HG03432 (cell line): Measurements from ENCODE around the gene TMEM167A.
"Not testable (repeated sequence)": the region's sequence is repeated elsewhere in the genome, so short reads cannot be mapped to it uniquely, and the experiment has no call there.

Experiments used
- ATAC-seq: cut with Tn5 transposase; IDR thresholded peaks from one replicate; pipeline ENCODE4 v1.9.1; 2021; ENCODE audit warnings: mild to moderate bottlenecking, moderate library complexity; ENCODE audit not compliant: unreplicated experiment

The TMEM167A gene

GRCh38 chr5:83092619-83093018, 15.4 kb upstream of the TMEM167A start:
- no peak for ATAC-seq

- ATAC-seq = no peak
Measured at GRCh38 chr5:83090169-83090568, 13.0 kb upstream of the TMEM167A start.

DNA sequence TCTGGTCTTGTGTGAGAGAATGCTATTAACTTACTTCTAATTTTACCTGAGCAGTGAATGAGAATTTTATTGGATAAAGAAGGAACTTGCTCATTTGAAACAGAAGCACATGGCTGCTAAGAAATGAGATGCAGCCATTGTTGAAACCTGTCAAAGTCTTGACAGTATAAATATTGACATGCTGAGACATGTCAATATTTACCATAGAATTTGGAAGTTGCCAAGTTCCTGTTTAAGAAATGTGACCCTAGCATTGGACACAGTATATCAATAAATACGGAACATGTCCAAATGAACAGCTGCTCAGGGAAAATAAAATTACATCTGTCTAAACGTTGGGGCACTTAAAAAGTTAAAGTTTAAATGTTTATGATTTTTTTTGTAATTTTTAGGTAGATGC, 7.9 kb upstream of the TMEM167A start:
- ATAC-seq = no peak

DNA sequence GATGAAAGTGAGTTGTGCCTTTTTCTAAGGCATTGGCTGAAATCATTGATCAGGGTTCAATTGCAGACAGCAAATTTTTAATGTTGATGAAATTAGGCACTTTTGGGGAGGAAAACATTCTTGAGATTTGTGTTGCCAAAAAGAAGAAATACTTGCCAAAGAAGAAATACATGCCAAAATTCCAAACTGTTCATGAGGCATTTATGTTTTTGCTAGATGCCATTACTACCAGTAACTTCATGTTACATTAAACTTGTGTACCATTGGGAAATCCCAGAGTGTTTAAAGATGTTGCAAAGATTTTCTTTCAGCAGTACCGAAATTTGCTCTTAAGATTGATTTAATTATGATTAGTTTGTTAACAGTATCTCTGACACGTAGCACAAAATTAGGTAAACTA, 7.1 kb upstream of the TMEM167A start:
- no peak for ATAC-seq

- ATAC-seq = no peak
Measured at GRCh38 chr5:83082750-83083149, 5.6 kb upstream of the TMEM167A start.

DNA sequence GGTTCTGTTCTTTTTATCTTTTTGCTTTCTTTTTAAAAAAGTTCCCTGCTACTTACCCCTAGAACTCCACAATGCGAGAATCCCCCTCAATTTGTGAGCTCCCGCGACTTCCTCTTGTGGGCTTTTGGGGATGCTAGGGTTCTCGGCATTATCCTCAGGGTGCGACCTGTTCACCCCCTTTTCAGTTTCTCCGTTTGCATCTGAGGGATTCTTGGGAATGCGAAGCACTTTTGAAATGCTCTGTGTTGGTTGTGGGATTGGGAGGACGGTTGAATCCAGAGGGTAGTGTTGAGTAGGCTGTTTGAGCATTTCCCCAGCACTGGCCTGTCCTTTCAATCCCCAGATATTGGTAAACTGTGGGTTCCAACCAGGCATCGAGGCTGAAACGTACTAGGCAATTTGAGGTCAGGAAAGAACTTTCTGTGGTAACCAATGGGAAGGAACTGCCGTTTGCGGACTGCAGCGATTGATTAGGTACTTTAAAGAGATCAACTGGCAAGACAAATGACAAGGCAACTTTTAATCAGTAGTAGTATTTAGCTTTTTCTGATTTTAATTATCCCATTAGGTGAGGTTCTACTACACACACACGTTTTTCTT, 568 bp upstream of the TMEM167A start:
- peak; percentile 9 for ATAC-seq

- ATAC-seq = no peak
Measured at GRCh38 chr5:83072966-83073365, 4.2 kb downstream of the TMEM167A start.

GRCh38 chr5:83071286-83072051, 5.7 kb downstream of the TMEM167A start:
- ATAC-seq = no peak

DNA sequence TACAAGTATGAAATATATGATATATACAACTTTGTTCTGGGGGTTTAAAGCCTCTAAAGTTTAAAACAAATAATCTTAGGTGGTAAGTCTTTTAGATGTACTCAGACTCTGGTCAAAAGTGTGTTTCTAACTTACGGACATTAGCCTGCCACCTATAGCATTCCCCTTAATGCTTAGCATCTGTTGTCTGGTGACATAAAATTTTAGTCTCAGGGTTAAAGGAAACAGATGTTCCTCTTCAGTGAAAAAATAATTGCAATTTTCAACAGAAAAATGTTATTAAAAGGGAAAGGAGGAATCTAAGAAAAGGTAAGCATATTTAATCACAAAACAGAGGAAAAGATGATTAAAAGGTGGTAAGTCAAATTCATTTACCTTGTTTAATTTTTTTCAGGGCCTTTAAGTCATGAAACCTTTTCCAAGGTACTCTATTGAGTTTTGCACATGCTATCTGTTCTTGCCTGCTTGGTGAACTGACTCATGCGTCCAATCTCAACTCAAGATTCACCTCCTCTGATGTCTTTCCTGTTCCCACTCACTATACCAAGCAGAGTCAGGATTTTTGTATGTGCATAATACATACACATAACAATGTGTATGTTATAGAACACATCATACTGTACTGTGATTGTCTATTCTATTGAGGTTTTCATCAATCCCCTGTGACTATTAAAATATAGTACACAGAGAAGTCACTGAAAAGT, 7.9 kb downstream of the TMEM167A start:
- ATAC-seq = no peak

- ATAC-seq = not testable (repeated sequence)
Measured at GRCh38 chr5:83067377-83067776, 9.8 kb downstream of the TMEM167A start.

- no peak for ATAC-seq
Measured at GRCh38 chr5:83066548-83067110, 10.6 kb downstream of the TMEM167A start.

GRCh38 chr5:83059341-83059740, 17.9 kb downstream of the TMEM167A start:
- ATAC-seq = peak; percentile 62

GRCh38 chr5:83058726-83059125, 18.5 kb downstream of the TMEM167A start:
- peak; percentile 6 for ATAC-seq

DNA sequence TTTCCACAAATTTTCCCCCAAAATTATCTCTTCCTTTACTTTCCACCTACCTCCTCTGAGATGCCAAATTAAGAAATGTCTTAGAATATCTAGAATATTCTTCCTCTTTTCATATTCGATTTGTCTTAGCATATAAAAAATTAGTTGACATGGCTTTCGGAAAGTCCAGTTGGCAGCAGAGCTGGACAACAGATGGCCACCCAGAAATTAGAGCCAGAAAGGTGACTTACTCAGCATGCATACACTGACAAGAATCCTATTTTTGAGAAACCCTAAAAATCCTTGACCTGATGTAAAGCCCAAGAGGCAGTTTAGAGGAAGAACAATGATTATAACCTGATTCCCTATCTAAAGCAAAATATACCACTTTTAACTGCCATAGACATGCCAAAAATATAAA, 22.0 kb downstream of the TMEM167A start:
- ATAC-seq = no peak

DNA sequence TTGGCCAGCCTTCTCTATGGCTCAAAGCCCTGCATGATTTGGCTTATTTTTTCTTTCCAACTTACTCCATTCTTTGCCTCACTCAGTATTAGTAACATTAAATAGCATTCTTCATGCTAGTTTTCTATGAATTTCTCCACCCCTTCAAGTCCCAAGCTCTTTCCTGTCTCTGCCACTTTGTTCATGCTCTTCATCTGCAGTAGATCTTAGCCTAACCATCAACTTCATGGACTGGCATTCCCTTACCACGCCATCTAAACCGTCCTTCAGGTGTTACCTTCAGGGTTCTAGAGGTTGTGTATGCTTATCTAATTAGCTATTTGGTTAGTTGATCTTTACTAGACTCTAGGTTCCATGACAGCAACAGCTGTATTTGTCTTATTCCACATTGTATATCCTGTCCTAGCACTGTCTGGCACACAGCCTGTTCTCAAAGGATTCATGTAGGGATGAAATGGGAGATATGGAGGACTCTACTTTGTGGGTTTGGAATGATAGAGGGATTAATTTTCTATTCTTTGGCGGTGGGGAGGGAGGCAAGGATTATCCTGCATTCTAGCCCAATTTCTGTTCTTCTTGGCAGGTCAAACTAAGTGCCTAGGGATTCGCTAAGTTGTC, 26.4 kb downstream of the TMEM167A start:
- ATAC-seq = no peak

GRCh38 chr5:83049370-83049885, 27.8 kb downstream of the TMEM167A start:
- ATAC-seq = no peak

GRCh38 chr5:83048811-83049210, 28.4 kb downstream of the TMEM167A start:
- no peak for ATAC-seq

GRCh38 chr5:83048277-83048676, 28.9 kb downstream of the TMEM167A start:
- no peak for ATAC-seq

GRCh38 chr5:83044926-83045325, 32.3 kb downstream of the TMEM167A start:
- ATAC-seq = no peak

- no peak for ATAC-seq
Measured at GRCh38 chr5:83042507-83042906, 34.7 kb downstream of the TMEM167A start.

DNA sequence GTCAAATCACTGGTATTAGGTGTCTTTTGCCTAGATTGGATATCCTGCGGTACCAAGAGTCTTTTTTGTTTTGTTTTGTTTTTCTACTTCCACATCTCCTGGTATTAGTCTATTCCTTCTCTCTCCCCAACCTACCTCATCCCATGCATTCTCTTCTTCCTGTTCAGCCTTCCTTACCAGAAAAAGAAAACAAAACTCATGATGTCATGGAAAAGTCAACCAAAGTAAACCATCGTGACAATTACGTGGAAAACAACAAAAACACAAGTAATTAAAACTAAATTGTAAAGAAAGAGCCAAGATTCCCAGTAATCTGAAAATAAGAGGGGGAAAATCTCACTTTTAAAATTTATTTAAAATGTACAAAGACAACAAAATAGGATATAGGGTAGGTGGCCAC, 38.3 kb downstream of the TMEM167A start:
- no peak for ATAC-seq
